Activated T-helper 2 cell treated with anti-CD3 and anti-CD28 coated beads, Interferon-gamma antibody, Interleukin-2, Interleukin-4, amounts not matched to agents 10 μg/mL and 5 μg/mL and 100 μg/mL, durations not matched to agents 14 hours and 24 hours and 36 hours (primary cell): ENCODE results near the gene DNAJC12. TPM values are rescaled to one million over a fixed set of nuclear protein-coding genes. Genes with fewer than 3 reads are reported as not detected.
"Not testable (repeated sequence)": the region's sequence is repeated elsewhere in the genome, so short reads cannot be mapped to it uniquely, and the experiment has no call there.

Experiments
- DNase-seq: peaks from one replicate; pipeline ENCODE4 v3.0.0; 2021; ENCODE audit warnings: low spot score
- H3K27ac Mint-ChIP-seq: one replicate; pipeline ENCODE4 v1.8.0; 2021; ENCODE audit warnings: mixed read lengths
- H3K27me3 Mint-ChIP-seq: one replicate; pipeline ENCODE4 v1.8.0; 2021; ENCODE audit warnings: low read depth, mixed read lengths
- H3K36me3 Mint-ChIP-seq: one replicate; pipeline ENCODE4 v1.8.0; 2021; ENCODE audit warnings: low read depth, mixed read lengths
- H3K4me1 Mint-ChIP-seq: one replicate; pipeline ENCODE4 v1.8.0; 2021; ENCODE audit warnings: low read depth, mixed read lengths
- H3K4me3 Mint-ChIP-seq: one replicate; pipeline ENCODE4 v1.8.0; 2021; ENCODE audit warnings: low read depth, mild to moderate bottlenecking, moderate library complexity, mixed read lengths
- H3K9me3 Mint-ChIP-seq: one replicate; pipeline ENCODE4 v1.8.0; 2021; ENCODE audit warnings: mixed read lengths
- intact Hi-C: fragments of 100-400 bp; cut with micrococcal nuclease; formaldehyde crosslinking; loops from one replicate; pipeline ENCODE4 v1.15.1; 2023
- total RNA-seq: library from RNA; stranded (reverse); gene quantifications from 2 replicates; pipeline ENCODE4 v1.2.3, GENCODE V29; 2022

The DNAJC12 gene
- total RNA-seq, 1 donor from 2014 or later, result 12.6 TPM

DNA sequence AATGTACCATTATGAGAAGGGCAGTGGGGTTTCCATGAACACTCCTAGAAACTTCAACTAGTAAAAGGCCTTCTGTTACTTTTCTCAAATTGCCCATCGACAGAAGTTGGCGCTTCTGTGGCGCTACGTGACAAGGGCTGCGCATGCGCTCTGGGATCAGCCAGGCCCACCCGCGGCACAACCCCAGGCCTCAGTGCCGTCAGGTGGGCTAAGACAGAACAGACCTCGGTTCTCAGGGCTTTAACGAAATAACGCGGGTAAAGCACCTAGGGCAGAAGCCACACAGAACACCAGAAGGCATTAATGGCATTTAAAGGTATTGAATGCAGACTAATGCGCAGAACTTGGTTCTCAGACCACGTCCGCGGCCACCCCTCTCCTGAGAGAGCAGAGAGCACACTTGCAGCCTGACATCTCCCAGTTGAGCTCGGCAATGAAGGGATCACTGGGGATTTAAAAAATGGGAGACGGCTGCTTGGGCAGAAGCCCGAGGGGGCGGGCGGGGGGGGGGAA, 74.4 kb downstream of the DNAJC12 start:
- H3K9me3 Mint-ChIP-seq, result no peaks in the 10 kb centered on the region
- H3K4me3 Mint-ChIP-seq, result peak overlapping the region; percentile 90
- intact Hi-C loops, result loop anchor here (1.0 kb wide), 4 partner anchors 10 to 150 kb away; partner anchors contain the start of gene SIRT1
- H3K27ac Mint-ChIP-seq, result peak overlapping the region; percentile 98
- DNase-seq, result peak; percentile 67
- no peaks in the 10 kb centered on the region for H3K36me3 Mint-ChIP-seq
- peaks cover 2% of the 10 kb centered on the region for H3K27me3 Mint-ChIP-seq
- H3K4me1 Mint-ChIP-seq, result peaks cover 19% of the 10 kb centered on the region

DNA sequence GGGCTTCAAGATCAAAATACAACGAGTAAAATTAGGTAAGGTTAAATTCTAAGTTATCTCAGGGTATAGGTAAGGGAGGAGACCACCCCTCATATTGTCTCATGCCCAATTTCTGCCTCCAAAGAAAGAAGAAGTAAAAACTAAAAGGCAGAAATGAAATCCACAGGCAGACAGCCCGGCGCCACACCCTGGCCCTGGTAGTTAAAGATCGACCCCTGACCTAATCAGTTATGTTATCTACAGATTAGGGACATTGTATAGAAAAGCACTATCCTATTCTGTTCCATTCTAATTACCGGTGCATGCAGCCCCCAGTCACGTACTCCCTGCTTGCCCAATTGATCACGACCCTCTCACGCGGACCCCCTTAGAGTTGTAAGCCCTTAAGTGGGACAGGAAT, 75.4 kb downstream of the DNAJC12 start:
- H3K9me3 Mint-ChIP-seq, DNase-seq, H3K36me3 Mint-ChIP-seq, H3K4me3 Mint-ChIP-seq, intact Hi-C loops, H3K27me3 Mint-ChIP-seq, H3K27ac Mint-ChIP-seq: not testable (repeated sequence)
- H3K4me1 Mint-ChIP-seq, result peaks cover 19% of the 10 kb centered on the region

DNA sequence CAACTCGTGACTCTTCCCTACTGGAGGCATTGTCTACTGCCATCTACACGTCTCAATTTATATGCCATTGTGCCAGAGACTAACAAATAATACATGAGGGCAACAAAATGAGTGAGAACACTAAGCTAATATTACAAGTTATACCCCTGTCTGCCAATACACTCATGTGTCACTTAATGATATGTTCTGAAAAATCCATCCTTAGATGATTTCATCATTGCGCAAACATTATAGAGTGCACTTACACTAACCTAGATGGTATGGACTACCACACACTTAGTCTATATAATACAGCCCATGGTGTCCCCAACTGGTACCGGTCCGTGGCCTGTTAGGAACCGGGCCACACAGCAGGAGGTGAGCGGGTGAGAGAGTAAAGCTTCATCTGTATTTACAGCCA, 77.7 kb downstream of the DNAJC12 start:
- Mint-ChIP-seq H3K36me3 (no peaks in the 10 kb centered on the region), H3K27ac (no peak overlapping the region), H3K9me3 (no peaks in the 10 kb centered on the region), H3K4me1 (peaks cover 20% of the 10 kb centered on the region), H3K4me3 (no peak overlapping the region), H3K27me3 (peaks cover 6% of the 10 kb centered on the region)
- intact Hi-C loops, result no loop called here
- DNase-seq, result no peak

Other genes starting within 250 kb of the DNAJC12 start
- not detected in 2 replicates for gene CTNNA3, start 142.0 kb downstream of the DNAJC12 start, total RNA-seq
- gene SIRT1, start 46.5 kb upstream of the DNAJC12 start, total RNA-seq, result 25.3 and 25.6 TPM in 2 replicates
- 48.9 and 55.7 TPM in 2 replicates for gene HERC4, start 237.1 kb upstream of the DNAJC12 start, total RNA-seq